HEK293 (cell line): ENCODE results near the gene FCGR3A.

Experiments used
- CTCF ChIA-PET: fragments of 350-600 bp; formaldehyde crosslinking; extraction: SDS; loops from one replicate; lab custom pipeline; 2021; ENCODE audit warnings: antibody characterized with exemption; lab: Yijun Ruan, JAX
- POLR2A ChIA-PET: fragments of 300-600 bp; formaldehyde crosslinking; extraction: SDS; loops from one replicate; lab custom pipeline; 2020; ENCODE audit warnings: antibody characterized with exemption, inconsistent platforms; lab: Yijun Ruan, JAX
- H3K27ac ChIP-seq: fragments of 200-500 bp; sonication (Bioruptor generic); 2 replicates; pipeline ENCODE4 v1.5.1; 2014; ENCODE audit warnings: low read depth, low read length, control low read depth, inconsistent platforms; ENCODE audit errors: extremely low read depth
- H3K36me3 ChIP-seq, 2 experiments: fragments of 200-500 bp in 1 of 2; sonication (Bioruptor generic) in 1 of 2; 1 replicate in 1 of 2; 2 replicates in 1 of 2; pipeline ENCODE4 v1.5.1; 2014 to 2017; ENCODE audit warnings: inconsistent platforms in 2 of 2, low read length in 2 of 2; ENCODE audit not compliant: control insufficient read depth in 2 of 2, insufficient read depth in 1 of 2
- H3K4me1 ChIP-seq: fragments of 200-500 bp; sonication (Bioruptor generic); 2 replicates; pipeline ENCODE4 v1.5.1; 2014; ENCODE audit warnings: mild to moderate bottlenecking, low read length, inconsistent platforms; ENCODE audit not compliant: control insufficient read depth, insufficient read depth
- H3K4me3 ChIP-seq: 2 replicates; pipeline ENCODE4 v1.5.1; 2011; ENCODE audit warnings: low read depth, mild to moderate bottlenecking, control low read depth, low read length, moderate library complexity
- H3K9me3 ChIP-seq: fragments of 200-500 bp; sonication (Bioruptor generic); 2 replicates; pipeline ENCODE4 v1.5.1; 2014; ENCODE audit warnings: low read depth, low read length, inconsistent platforms; ENCODE audit not compliant: control insufficient read depth, insufficient read depth
- AEBP2 ChIP-seq: fragments of 450-650 bp; formaldehyde crosslinking; IDR thresholded peaks from 2 replicates; pipeline ENCODE4 v1.5.1; 2016; ENCODE audit warnings: missing biosample characterization, missing genetic modification characterization, borderline replicate concordance
- HOXC10 ChIP-seq: sonication (generic); formaldehyde crosslinking; IDR thresholded peaks from 2 replicates; pipeline ENCODE4 v1.8.1; 2023; ENCODE audit warnings: mild to moderate bottlenecking, missing genetic modification reagents
- KLF1 ChIP-seq: fragments of 450-650 bp; formaldehyde crosslinking; IDR thresholded peaks from 2 replicates; pipeline ENCODE4 v1.5.1; 2016; ENCODE audit warnings: missing biosample characterization, missing genetic modification characterization
- MYNN ChIP-seq: fragments of 450-650 bp; formaldehyde crosslinking; IDR thresholded peaks from 2 replicates; pipeline ENCODE4 v1.5.1; 2016; ENCODE audit warnings: missing biosample characterization, missing genetic modification characterization, borderline replicate concordance
- REST ChIP-seq: fragments of 450-650 bp; formaldehyde crosslinking; IDR thresholded peaks from 2 replicates; pipeline ENCODE4 v1.5.1; 2016; ENCODE audit warnings: missing biosample characterization, missing genetic modification characterization
- SP2 ChIP-seq: fragments of 450-650 bp; formaldehyde crosslinking; IDR thresholded peaks from 2 replicates; pipeline ENCODE4 v1.5.1; 2016; ENCODE audit warnings: missing biosample characterization, missing genetic modification characterization
- ZBTB6 ChIP-seq: fragments of 450-650 bp; formaldehyde crosslinking; IDR thresholded peaks from 2 replicates; pipeline ENCODE4 v1.5.1; 2017; ENCODE audit warnings: missing biosample characterization, missing genetic modification characterization
- ZBTB7A ChIP-seq: fragments of 450-650 bp; formaldehyde crosslinking; IDR thresholded peaks from 2 replicates; pipeline ENCODE4 v1.5.1; 2016; ENCODE audit warnings: low read depth, missing biosample characterization, missing genetic modification characterization
- ZFP69B ChIP-seq: fragments of 450-650 bp; formaldehyde crosslinking; IDR thresholded peaks from 2 replicates; pipeline ENCODE4 v1.5.1; 2016; ENCODE audit warnings: missing biosample characterization, missing genetic modification characterization
- ZNF175 ChIP-seq: fragments of 450-650 bp; formaldehyde crosslinking; IDR thresholded peaks from 2 replicates; pipeline ENCODE4 v1.5.1; 2016; ENCODE audit warnings: missing biosample characterization, missing genetic modification characterization
- ZNF202 ChIP-seq: fragments of 450-650 bp; formaldehyde crosslinking; IDR thresholded peaks from 2 replicates; pipeline ENCODE4 v1.5.1; 2016; ENCODE audit warnings: missing biosample characterization, missing genetic modification characterization, borderline replicate concordance
- ZNF266 ChIP-seq: fragments of 450-650 bp; formaldehyde crosslinking; IDR thresholded peaks from 2 replicates; pipeline ENCODE4 v1.5.1; 2016; ENCODE audit warnings: missing biosample characterization, missing genetic modification characterization, low read depth
- ZNF366 ChIP-seq: fragments of 450-650 bp; formaldehyde crosslinking; conservative IDR thresholded peaks from 2 replicates; pipeline ENCODE4 v1.5.1; 2016; ENCODE audit warnings: missing biosample characterization, missing genetic modification characterization
- ZNF37A ChIP-seq: fragments of 450-650 bp; IDR thresholded peaks from 2 replicates; pipeline ENCODE4 v1.5.1; 2018; ENCODE audit warnings: missing biosample characterization, missing genetic modification characterization
- ZNF398 ChIP-seq: fragments of 450-650 bp; formaldehyde crosslinking; IDR thresholded peaks from 2 replicates; pipeline ENCODE4 v1.5.1; 2017; ENCODE audit warnings: missing biosample characterization, missing genetic modification characterization
- ZNF48 ChIP-seq: fragments of 450-650 bp; formaldehyde crosslinking; IDR thresholded peaks from 2 replicates; pipeline ENCODE4 v1.5.1; 2016; ENCODE audit warnings: missing biosample characterization, missing genetic modification characterization
- ZNF555 ChIP-seq: fragments of 450-650 bp; formaldehyde crosslinking; conservative IDR thresholded peaks from 2 replicates; pipeline ENCODE4 v1.5.1; 2017; ENCODE audit warnings: missing biosample characterization, mild to moderate bottlenecking, missing genetic modification characterization, inconsistent platforms
- ZNF571 ChIP-seq: fragments of 450-650 bp; formaldehyde crosslinking; IDR thresholded peaks from 2 replicates; pipeline ENCODE4 v1.5.0; 2017; ENCODE audit warnings: missing biosample characterization, missing genetic modification characterization
- ZNF621 ChIP-seq: fragments of 450-650 bp; formaldehyde crosslinking; IDR thresholded peaks from 2 replicates; pipeline ENCODE4 v1.5.1; 2017; ENCODE audit warnings: missing biosample characterization, missing genetic modification characterization
- ZNF623 ChIP-seq: fragments of 450-650 bp; formaldehyde crosslinking; IDR thresholded peaks from 2 replicates; pipeline ENCODE4 v1.5.1; 2016; ENCODE audit warnings: missing biosample characterization, missing genetic modification characterization
- ZNF629 ChIP-seq: fragments of 450-650 bp; formaldehyde crosslinking; IDR thresholded peaks from 2 replicates; pipeline ENCODE4 v1.5.1; 2017; ENCODE audit warnings: missing biosample characterization, missing genetic modification characterization
- ZNF692 ChIP-seq: fragments of 450-650 bp; formaldehyde crosslinking; IDR thresholded peaks from 2 replicates; pipeline ENCODE4 v1.5.1; 2016; ENCODE audit warnings: missing biosample characterization, missing genetic modification characterization
- ZNF704 ChIP-seq: fragments of 450-650 bp; formaldehyde crosslinking; IDR thresholded peaks from 2 replicates; pipeline ENCODE4 v1.5.1; 2016; ENCODE audit warnings: missing biosample characterization, missing genetic modification characterization
- ZNF791 ChIP-seq: fragments of 450-650 bp; formaldehyde crosslinking; IDR thresholded peaks from 2 replicates; pipeline ENCODE4 v1.5.1; 2016; ENCODE audit warnings: missing biosample characterization, missing genetic modification characterization
- ZNF792 ChIP-seq: fragments of 450-650 bp; formaldehyde crosslinking; IDR thresholded peaks from 2 replicates; pipeline ENCODE4 v1.5.1; 2016; ENCODE audit warnings: missing biosample characterization, missing genetic modification characterization
- ZXDB ChIP-seq: fragments of 450-650 bp; formaldehyde crosslinking; IDR thresholded peaks from 2 replicates; pipeline ENCODE4 v1.5.1; 2016; ENCODE audit warnings: missing biosample characterization, missing genetic modification characterization

FCGR3A gene

GRCh38 chr1:161494091-161494735 is 55.4 kb downstream of the FCGR3A start:
- TF ChIP-seq ZNF571 (tag by site-specific recombination) (no peak), ZNF621 (tag by site-specific recombination) (no peak), REST (tag by site-specific recombination) (no peak), ZNF704 (tag by site-specific recombination) (no peak), ZNF791 (tag by site-specific recombination) (no peak), KLF1 (tag by site-specific recombination) (no peak), ZNF175 (tag by site-specific recombination) (no peak), ZNF629 (tag by site-specific recombination) (no peak), ZNF266 (tag by site-specific recombination) (no peak), ZNF623 (no peak), AEBP2 (tag by site-specific recombination) (no peak), ZBTB7A (no peak)
- H3K4me3 ChIP-seq, result no peak overlapping the region
- no peak overlapping the region for H3K27ac ChIP-seq
- no peaks in the 10 kb centered on the region for H3K9me3 ChIP-seq
- POLR2A ChIA-PET, result no interaction called here
- no peaks in the 10 kb centered on the region for H3K36me3 ChIP-seq
- CTCF ChIA-PET, result interaction anchor here (1.8 kb wide), 1 partner anchor 247 kb away, joined by 4 read pairs; no protein-coding TSS in a partner anchor
- peaks cover 8% of the 10 kb centered on the region; the same call in 1 of the 2 replicates for H3K4me1 ChIP-seq

GRCh38 chr1:161492827-161493226 is 56.8 kb downstream of the FCGR3A start:
- Histone ChIP-seq H3K36me3 (no peaks in the 10 kb centered on the region), H3K9me3 (no peaks in the 10 kb centered on the region), H3K4me3 (no peak overlapping the region), H3K4me1 (peaks cover 7% of the 10 kb centered on the region; the same call in 1 of the 2 replicates), H3K27ac (no peak overlapping the region)
- POLR2A ChIA-PET, result no interaction called here
- TF ChIP-seq ZNF398, result no peak
- no peak for TF ChIP-seq ZBTB6 (tag by site-specific recombination)
- TF ChIP-seq SP2 (tag by site-specific recombination), result no peak
- no peak for TF ChIP-seq ZNF555
- no peak for TF ChIP-seq ZFP69B (tag by site-specific recombination)
- TF ChIP-seq ZXDB, result no peak
- no peak for TF ChIP-seq ZNF37A (tag by site-specific recombination)
- TF ChIP-seq ZNF692 (tag by site-specific recombination), result no peak
- TF ChIP-seq ZNF366 (tag by site-specific recombination), result no peak
- TF ChIP-seq MYNN (tag by site-specific recombination), result no peak
- TF ChIP-seq ZNF792 (tag by site-specific recombination), result no peak
- no peak for TF ChIP-seq ZNF571 (tag by site-specific recombination)
- no peak for TF ChIP-seq ZNF202
- TF ChIP-seq HOXC10, result no peak
- no peak for TF ChIP-seq ZNF48 (tag by site-specific recombination)
- TF ChIP-seq, all 188 proteins: peak for 0
- CTCF ChIA-PET, result no interaction called here
